ENCODE data around the gene WDR54. TPM values are rescaled to one million over a fixed set of nuclear protein-coding genes. Genes with fewer than 3 reads are reported as not detected.
A peak's percentile ranks its signal among the peaks of the same experiment; 100 is the strongest.

Gene WDR54
- total RNA-seq, 4 donors from 2014 or later = 2.3 to 7.0 TPM; not detected in 2

GRCh38 chr2:74414881-74415761, 6.4 kb upstream of the WDR54 start:
- peak; percentile 51 for DNase-seq
- in situ Hi-C loops (cut with MboI; ENCODE audit: low pct_ligation_motif_present in 1 of 4, low pct_unique_long_range_greater_than_20kb in 1 of 4, low sequenced_read_pairs in 3 of 4) (no loop called here), intact Hi-C loops (cut with DNase I; ENCODE audit: low total_unique reads) (no loop called here)
- WGBS, 2 donors (ENCODE audit: low coverage in 1 of 2) = 57% methylated on average over 51 of the region's 66 CpGs; no CpG with 5 or more reads in 1 of the 2 donors
- peaks cover 3 to 15% (median 10%) of the 10 kb centered on the region in 4 donors for H3K4me1 ChIP-seq
- no peaks in the 10 kb centered on the region for H3K27me3 ChIP-seq
- no peaks in the 10 kb centered on the region for H3K36me3 ChIP-seq
- no peaks in the 10 kb centered on the region for H3K9me3 ChIP-seq
- H3K4me3 ChIP-seq = peak overlapping the region; percentile 29 to 52 (median 40)
- TF ChIP-seq EP300 (IDR thresholded peaks at IDR 0.05; ENCODE audit: low read depth) (no peak), POLR2AphosphoS5 (IDR thresholded peaks at IDR 0.05) (no peak), POLR2A (IDR thresholded peaks at IDR 0.05) (peak; percentile 2), CTCF (IDR thresholded peaks at IDR 0.05) (peak in 4 of 5 experiments; percentile 14 to 31 (median 22))
- H3K27ac ChIP-seq = peak overlapping the region; percentile 10 to 71 (median 50)

- in situ Hi-C loops (cut with MboI; ENCODE audit: low pct_ligation_motif_present in 1 of 4, low pct_unique_long_range_greater_than_20kb in 1 of 4, low sequenced_read_pairs in 3 of 4) (no loop called here), intact Hi-C loops (cut with DNase I; ENCODE audit: low total_unique reads) (no loop called here)
- WGBS, 2 donors (ENCODE audit: low coverage in 1 of 2) = 73% methylated on average over 35 of the region's 35 CpGs; no CpG with 5 or more reads in 1 of the 2 donors
- Histone ChIP-seq H3K27ac (peak overlapping the region; percentile 10 to 71 (median 50)), H3K27me3 (no peaks in the 10 kb centered on the region), H3K4me1 (peaks cover 6 to 22% (median 11%) of the 10 kb centered on the region in 4 donors), H3K36me3 (no peaks in the 10 kb centered on the region), H3K4me3 (peak overlapping the region; percentile 29 to 52 (median 40)), H3K9me3 (no peaks in the 10 kb centered on the region)
- no peak for TF ChIP-seq POLR2A (IDR thresholded peaks at IDR 0.05)
- no peak for TF ChIP-seq EP300 (IDR thresholded peaks at IDR 0.05; ENCODE audit: low read depth)
- TF ChIP-seq CTCF (IDR thresholded peaks at IDR 0.05) = no peak
- TF ChIP-seq POLR2AphosphoS5 (IDR thresholded peaks at IDR 0.05) = no peak
- no peak for DNase-seq
Measured at GRCh38 chr2:74415762-74416395, 5.7 kb upstream of the WDR54 start.

- Histone ChIP-seq H3K27me3 (no peaks in the 10 kb centered on the region), H3K36me3 (no peaks in the 10 kb centered on the region), H3K9me3 (no peaks in the 10 kb centered on the region), H3K27ac (no peak overlapping the region), H3K4me1 (peaks cover 9 to 28% (median 12%) of the 10 kb centered on the region in 4 donors), H3K4me3 (no peak overlapping the region)
- WGBS, 2 donors (ENCODE audit: low coverage in 1 of 2) = 64% methylated on average over 3 of the region's 3 CpGs; no CpG with 5 or more reads in 1 of the 2 donors
- intact Hi-C loops (cut with DNase I; ENCODE audit: low total_unique reads) = no loop called here
- no peak for TF ChIP-seq POLR2A (IDR thresholded peaks at IDR 0.05)
- TF ChIP-seq CTCF (IDR thresholded peaks at IDR 0.05) = no peak
- no peak for TF ChIP-seq POLR2AphosphoS5 (IDR thresholded peaks at IDR 0.05)
- TF ChIP-seq EP300 (IDR thresholded peaks at IDR 0.05; ENCODE audit: low read depth) = no peak
- no peak for DNase-seq
- in situ Hi-C loops (cut with MboI; ENCODE audit: low pct_ligation_motif_present in 1 of 4, low pct_unique_long_range_greater_than_20kb in 1 of 4, low sequenced_read_pairs in 3 of 4) = no loop called here
Measured at GRCh38 chr2:74416778-74417177, 4.8 kb upstream of the WDR54 start.

- Histone ChIP-seq H3K9me3 (no peaks in the 10 kb centered on the region), H3K36me3 (no peaks in the 10 kb centered on the region), H3K4me1 (peaks cover 9 to 32% (median 15%) of the 10 kb centered on the region in 4 donors), H3K27me3 (no peaks in the 10 kb centered on the region), H3K4me3 (no peak overlapping the region), H3K27ac (no peak overlapping the region)
- no peak for DNase-seq
- WGBS, 2 donors (ENCODE audit: low coverage in 1 of 2) = 72% methylated on average over 3 of the region's 3 CpGs; no CpG with 5 or more reads in 1 of the 2 donors
- in situ Hi-C loops (cut with MboI; ENCODE audit: low pct_ligation_motif_present in 1 of 4, low pct_unique_long_range_greater_than_20kb in 1 of 4, low sequenced_read_pairs in 3 of 4) (no loop called here), intact Hi-C loops (cut with DNase I; ENCODE audit: low total_unique reads) (no loop called here)
- no peak for TF ChIP-seq POLR2AphosphoS5 (IDR thresholded peaks at IDR 0.05)
- TF ChIP-seq POLR2A (IDR thresholded peaks at IDR 0.05) = no peak
- TF ChIP-seq CTCF (IDR thresholded peaks at IDR 0.05) = no peak
- TF ChIP-seq EP300 (IDR thresholded peaks at IDR 0.05; ENCODE audit: low read depth) = no peak
Measured at GRCh38 chr2:74417197-74417596, 4.3 kb upstream of the WDR54 start.

Data from transverse colon (tissue), 4 donors.